Uterus (tissue), 4 donors: ENCODE results near the gene HCN4. TPM values are rescaled to one million over a fixed set of nuclear protein-coding genes. Genes with fewer than 3 reads are reported as not detected.

Experiments used
- DNase-seq, 2 donors: peaks; one replicate each; pipeline ENCODE4 v3.0.0-alpha.2; 2019 to 2020
- H3K27ac ChIP-seq, 2 donors: fragments of 200-600 bp; sonication (generic); 1 replicate in 1 of 2; 2 replicates in 1 of 2; pipeline ENCODE4 v1.5.1; 2016 to 2018
- H3K27me3 ChIP-seq, 2 donors: fragments of 200-600 bp; sonication (generic); one replicate each; pipeline ENCODE4 v1.5.1; 2018 to 2019; ENCODE audit warnings: control low read depth in 1 of 2
- H3K36me3 ChIP-seq, 2 donors: fragments of 200-600 bp; sonication (generic); one replicate each; pipeline ENCODE4 v1.5.1; 2019; ENCODE audit warnings: control low read depth in 1 of 2
- H3K4me1 ChIP-seq, 2 donors: fragments of 200-600 bp; sonication (generic); one replicate each; pipeline ENCODE4 v1.5.1; 2018 to 2019; ENCODE audit warnings: control low read depth in 1 of 2
- H3K4me3 ChIP-seq, 2 donors: fragments of 200-600 bp; sonication (generic); 1 replicate in 1 of 2; 2 replicates in 1 of 2; pipeline ENCODE4 v1.5.1; 2018 to 2019; ENCODE audit warnings: mild to moderate bottlenecking in 1 of 2
- H3K9me3 ChIP-seq, 2 donors: fragments of 200-600 bp; sonication (generic); one replicate each; pipeline ENCODE4 v1.5.1; 2019; ENCODE audit warnings: control low read depth in 1 of 2
- CTCF ChIP-seq, 4 experiments: fragments of 200-600 bp in 2 of 4; fragments of 450-650 bp in 2 of 4; sonication (generic) in 2 of 4; IDR thresholded peaks; one replicate each; pipeline ENCODE4 v1.5.1; 2016 to 2019; ENCODE audit warnings: antibody characterized with exemption in 4 of 4, mild to moderate bottlenecking in 2 of 4, moderate library complexity in 1 of 4
- POLR2A ChIP-seq, 2 donors: fragments of 450-650 bp; IDR thresholded peaks; one replicate each; pipeline ENCODE4 v1.6.1; 2016; ENCODE audit warnings: antibody characterized with exemption in 2 of 2, mild to moderate bottlenecking in 1 of 2, moderate library complexity in 1 of 2
- intact Hi-C: fragments of 100-400 bp; cut with DNase I; formaldehyde crosslinking; loops from one replicate; pipeline ENCODE4 v1.15.1; 2023; ENCODE audit warnings: low total_unique reads
- total RNA-seq, 4 donors: library from RNA; depleted of rRNA in 3 of 4; stranded (reverse); fragments of >200 nt in 3 of 4; gene quantifications; one replicate each; pipeline versions ENCODE4 v1.1.0 to v1.2.4, GENCODE V29; 2014 to 2023
- donor health status: DM: yes; HTN: yes; CAD: no.

HCN4 gene
- total RNA-seq, 4 donors from 2014 or later = 0.07 TPM; not detected in 3

GRCh38 chr15:73331501-73331900 lies 37.3 kb downstream of the HCN4 start:
- TF ChIP-seq CTCF (IDR thresholded peaks at IDR 0.05) = no peak
- no peak for TF ChIP-seq POLR2A (IDR thresholded peaks at IDR 0.05)
- Histone ChIP-seq H3K27ac (no peak overlapping the region), H3K27me3 (no peaks in the 10 kb centered on the region), H3K36me3 (no peaks in the 10 kb centered on the region), H3K9me3 (no peaks in the 10 kb centered on the region), H3K4me3 (no peak overlapping the region), H3K4me1 (no peaks in the 10 kb centered on the region)
- intact Hi-C loops = no loop called here
- DNase-seq = no peak

- no peaks in the 10 kb centered on the region for H3K4me1 ChIP-seq
- H3K9me3 ChIP-seq = no peaks in the 10 kb centered on the region
- intact Hi-C loops = no loop called here
- no peak overlapping the region for H3K27ac ChIP-seq
- no peak overlapping the region for H3K4me3 ChIP-seq
- TF ChIP-seq POLR2A (IDR thresholded peaks at IDR 0.05) (no peak), CTCF (IDR thresholded peaks at IDR 0.05) (no peak)
- no peak for DNase-seq
- H3K27me3 ChIP-seq = no peaks in the 10 kb centered on the region
- H3K36me3 ChIP-seq = no peaks in the 10 kb centered on the region
Measured at GRCh38 chr15:73330206-73331051, 38.3 kb downstream of the HCN4 start.

- no peak for DNase-seq
Measured at GRCh38 chr15:73329501-73330200, 39.1 kb downstream of the HCN4 start.

GRCh38 chr15:73328981-73329380 lies 39.8 kb downstream of the HCN4 start:
- H3K4me3 ChIP-seq = no peak overlapping the region
- H3K36me3 ChIP-seq = no peaks in the 10 kb centered on the region
- H3K4me1 ChIP-seq = no peaks in the 10 kb centered on the region
- H3K9me3 ChIP-seq = no peaks in the 10 kb centered on the region
- no peaks in the 10 kb centered on the region for H3K27me3 ChIP-seq
- H3K27ac ChIP-seq = no peak overlapping the region
- intact Hi-C loops = no loop called here
- DNase-seq = no peak
- no peak for TF ChIP-seq CTCF (IDR thresholded peaks at IDR 0.05)
- no peak for TF ChIP-seq POLR2A (IDR thresholded peaks at IDR 0.05)

More at GRCh38 chr15:73329501-73330200, 39.1 kb downstream of the HCN4 start:
- Histone ChIP-seq H3K4me3 (no peak overlapping the region), H3K27ac (no peak overlapping the region), H3K27me3 (no peaks in the 10 kb centered on the region), H3K4me1 (no peaks in the 10 kb centered on the region), H3K36me3 (no peaks in the 10 kb centered on the region), H3K9me3 (no peaks in the 10 kb centered on the region)
- no peak for TF ChIP-seq CTCF (IDR thresholded peaks at IDR 0.05)
- no peak for TF ChIP-seq POLR2A (IDR thresholded peaks at IDR 0.05)
- intact Hi-C loops = no loop called here
